A549 (cell line): Measurements from ENCODE around the gene NAPEPLD.

Experiments
- JUN ChIP-seq, 2 experiments: fragments of >200 bp; sonication (Bioruptor Twin); formaldehyde crosslinking; IDR thresholded peaks; 2 replicates in 1 of 2; 3 replicates in 1 of 2; pipeline ENCODE4 v1.6.1; 2016 to 2017
- PHF8 ChIP-seq: fragments of 200-600 bp; sonication (generic); IDR thresholded peaks from 2 replicates; pipeline ENCODE4 v1.6.1; 2016; ENCODE audit warnings: low read depth, mild to moderate bottlenecking, antibody characterized with exemption, moderate library complexity, borderline replicate concordance
- RFX5 ChIP-seq: fragments of 450-650 bp; IDR thresholded peaks from 2 replicates; pipeline ENCODE4 v1.7.1; 2014; ENCODE audit warnings: antibody characterized with exemption, mild to moderate bottlenecking, moderate library complexity
- TF ChIP-seq, protein P1 (sequence below): fragments of >200 bp; sonication (Bioruptor Twin); formaldehyde crosslinking; IDR thresholded peaks from 3 replicates; pipeline ENCODE4 v1.5.1; 2016

DNA sequence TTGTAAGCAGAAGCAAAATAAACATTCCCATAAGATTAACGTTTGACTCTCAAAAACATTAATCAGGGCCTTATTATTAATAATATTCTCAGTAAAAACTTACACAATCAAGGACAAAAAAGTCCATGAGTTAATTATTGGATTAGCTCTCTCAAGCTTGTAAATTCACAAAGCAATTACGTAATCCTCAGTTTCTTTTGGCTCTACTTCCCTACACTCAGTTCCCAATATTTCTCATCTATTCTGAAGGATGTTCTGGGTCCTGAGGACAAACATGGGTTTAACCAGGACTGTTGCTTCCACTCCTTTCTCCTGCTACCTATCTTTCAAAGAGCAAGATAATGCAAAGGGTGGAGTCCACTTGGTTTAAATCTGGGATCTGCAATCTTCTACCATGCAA lies 89.4 kb downstream of the NAPEPLD start:
- no peak for TF ChIP-seq JUN (IDR thresholded peaks at IDR 0.05)
- TF ChIP-seq, protein P1, sequence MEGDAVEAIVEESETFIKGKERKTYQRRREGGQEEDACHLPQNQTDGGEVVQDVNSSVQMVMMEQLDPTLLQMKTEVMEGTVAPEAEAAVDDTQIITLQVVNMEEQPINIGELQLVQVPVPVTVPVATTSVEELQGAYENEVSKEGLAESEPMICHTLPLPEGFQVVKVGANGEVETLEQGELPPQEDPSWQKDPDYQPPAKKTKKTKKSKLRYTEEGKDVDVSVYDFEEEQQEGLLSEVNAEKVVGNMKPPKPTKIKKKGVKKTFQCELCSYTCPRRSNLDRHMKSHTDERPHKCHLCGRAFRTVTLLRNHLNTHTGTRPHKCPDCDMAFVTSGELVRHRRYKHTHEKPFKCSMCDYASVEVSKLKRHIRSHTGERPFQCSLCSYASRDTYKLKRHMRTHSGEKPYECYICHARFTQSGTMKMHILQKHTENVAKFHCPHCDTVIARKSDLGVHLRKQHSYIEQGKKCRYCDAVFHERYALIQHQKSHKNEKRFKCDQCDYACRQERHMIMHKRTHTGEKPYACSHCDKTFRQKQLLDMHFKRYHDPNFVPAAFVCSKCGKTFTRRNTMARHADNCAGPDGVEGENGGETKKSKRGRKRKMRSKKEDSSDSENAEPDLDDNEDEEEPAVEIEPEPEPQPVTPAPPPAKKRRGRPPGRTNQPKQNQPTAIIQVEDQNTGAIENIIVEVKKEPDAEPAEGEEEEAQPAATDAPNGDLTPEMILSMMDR, result no peak
- TF ChIP-seq PHF8, result no peak
- no peak for TF ChIP-seq RFX5
